ENCODE results near the gene CHST11. TPM values are rescaled to one million over a fixed set of nuclear protein-coding genes. Genes with fewer than 3 reads are reported as not detected.

The CHST11 gene
- total and polyA plus RNA-seq, 9 of the 15 experiments (the other 6 are each of a cell fraction or from before 2014, with no cell fraction given), result 2.3 to 38.7 (median 15.0) TPM

GRCh38 chr12:104643819-104644669, 187.3 kb downstream of the CHST11 start (continued):
- 0 out of 2 replicates have a peak, but pooled peaks have one; percentile 4 for TF ChIP-seq REST (IDR thresholded peaks at IDR 0.05; ENCODE audit: borderline replicate concordance)
- TF ChIP-seq REST (CRISPR knock-in tag; IDR thresholded peaks at IDR 0.05; ENCODE audit: low read depth), result no peak
- TF ChIP-seq MAX (CRISPR knock-in tag; IDR thresholded peaks at IDR 0.05), result 0 out of 2 replicates have a peak, but pooled peaks have one; percentile 20
- no peak for TF ChIP-seq GTF2A2 (tag; IDR thresholded peaks at IDR 0.05)
- TF ChIP-seq MED1 (CRISPR knock-in tag; IDR thresholded peaks at IDR 0.05; ENCODE audit: borderline replicate concordance), result no peak
- TF ChIP-seq ZBTB40 (IDR thresholded peaks at IDR 0.05), result no peak
- no peak for TF ChIP-seq ZBTB40 (CRISPR knock-in tag; IDR thresholded peaks at IDR 0.05)
- no peak for TF ChIP-seq MXD1 (CRISPR knock-in tag; IDR thresholded peaks at IDR 0.05; ENCODE audit: borderline replicate concordance, poor library complexity, severe bottlenecking)
